ENCODE data around the gene HIBCH. TPM values are rescaled to one million over a fixed set of nuclear protein-coding genes. Genes with fewer than 3 reads are reported as not detected.
A peak's percentile ranks its signal among the peaks of the same experiment; 100 is the strongest.

HIBCH gene
- total and polyA plus RNA-seq, 9 of the 15 experiments (the other 6 are each of a cell fraction or from before 2014, with no cell fraction given) = 17.0 to 65.4 (median 28.3) TPM

DNA sequence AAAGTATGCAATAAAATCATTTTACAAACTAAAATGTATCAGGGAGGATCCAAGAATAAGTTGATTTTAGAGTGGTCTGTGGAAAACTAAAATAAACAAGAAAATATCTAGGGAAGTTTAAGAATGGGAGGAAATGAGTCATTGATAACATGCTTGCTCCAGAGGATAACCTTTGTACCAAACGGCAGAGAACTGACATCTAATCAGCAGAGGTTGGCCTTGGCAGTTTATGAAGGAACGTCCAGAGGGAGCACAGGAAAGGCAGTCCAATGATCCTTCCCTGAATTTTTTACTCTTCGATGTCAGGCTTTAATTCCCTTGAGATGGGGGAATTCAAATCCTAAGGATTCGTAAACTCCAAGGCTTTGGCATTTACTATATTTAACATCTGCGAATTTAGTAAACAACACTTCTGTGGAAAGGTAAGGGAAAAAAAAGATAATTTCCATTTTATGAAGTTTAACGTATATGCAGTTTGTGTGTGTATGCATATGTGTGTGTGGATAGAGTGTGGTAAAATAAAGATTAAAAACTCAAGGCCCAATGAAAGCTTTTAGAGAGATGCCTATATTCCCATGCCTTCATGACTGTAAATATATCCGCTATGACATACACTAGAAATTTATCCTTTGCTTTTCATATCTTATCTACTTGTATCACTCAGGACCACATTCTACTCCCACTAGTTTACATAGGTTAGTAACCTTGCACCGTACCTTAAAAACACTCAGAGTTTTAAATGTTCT is 15.0 kb upstream of the HIBCH start (continued):
- TF ChIP-seq, protein P1, sequence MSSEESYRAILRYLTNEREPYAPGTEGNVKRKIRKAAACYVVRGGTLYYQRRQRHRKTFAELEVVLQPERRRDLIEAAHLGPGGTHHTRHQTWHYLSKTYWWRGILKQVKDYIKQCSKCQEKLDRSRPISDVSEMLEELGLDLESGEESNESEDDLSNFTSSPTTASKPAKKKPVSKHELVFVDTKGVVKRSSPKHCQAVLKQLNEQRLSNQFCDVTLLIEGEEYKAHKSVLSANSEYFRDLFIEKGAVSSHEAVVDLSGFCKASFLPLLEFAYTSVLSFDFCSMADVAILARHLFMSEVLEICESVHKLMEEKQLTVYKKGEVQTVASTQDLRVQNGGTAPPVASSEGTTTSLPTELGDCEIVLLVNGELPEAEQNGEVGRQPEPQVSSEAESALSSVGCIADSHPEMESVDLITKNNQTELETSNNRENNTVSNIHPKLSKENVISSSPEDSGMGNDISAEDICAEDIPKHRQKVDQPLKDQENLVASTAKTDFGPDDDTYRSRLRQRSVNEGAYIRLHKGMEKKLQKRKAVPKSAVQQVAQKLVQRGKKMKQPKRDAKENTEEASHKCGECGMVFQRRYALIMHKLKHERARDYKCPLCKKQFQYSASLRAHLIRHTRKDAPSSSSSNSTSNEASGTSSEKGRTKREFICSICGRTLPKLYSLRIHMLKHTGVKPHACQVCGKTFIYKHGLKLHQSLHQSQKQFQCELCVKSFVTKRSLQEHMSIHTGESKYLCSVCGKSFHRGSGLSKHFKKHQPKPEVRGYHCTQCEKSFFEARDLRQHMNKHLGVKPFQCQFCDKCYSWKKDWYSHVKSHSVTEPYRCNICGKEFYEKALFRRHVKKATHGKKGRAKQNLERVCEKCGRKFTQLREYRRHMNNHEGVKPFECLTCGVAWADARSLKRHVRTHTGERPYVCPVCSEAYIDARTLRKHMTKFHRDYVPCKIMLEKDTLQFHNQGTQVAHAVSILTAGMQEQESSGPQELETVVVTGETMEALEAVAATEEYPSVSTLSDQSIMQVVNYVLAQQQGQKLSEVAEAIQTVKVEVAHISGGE (CRISPR knock-in tag; IDR thresholded peaks at IDR 0.05) = no peak
- TF ChIP-seq, protein P2, sequence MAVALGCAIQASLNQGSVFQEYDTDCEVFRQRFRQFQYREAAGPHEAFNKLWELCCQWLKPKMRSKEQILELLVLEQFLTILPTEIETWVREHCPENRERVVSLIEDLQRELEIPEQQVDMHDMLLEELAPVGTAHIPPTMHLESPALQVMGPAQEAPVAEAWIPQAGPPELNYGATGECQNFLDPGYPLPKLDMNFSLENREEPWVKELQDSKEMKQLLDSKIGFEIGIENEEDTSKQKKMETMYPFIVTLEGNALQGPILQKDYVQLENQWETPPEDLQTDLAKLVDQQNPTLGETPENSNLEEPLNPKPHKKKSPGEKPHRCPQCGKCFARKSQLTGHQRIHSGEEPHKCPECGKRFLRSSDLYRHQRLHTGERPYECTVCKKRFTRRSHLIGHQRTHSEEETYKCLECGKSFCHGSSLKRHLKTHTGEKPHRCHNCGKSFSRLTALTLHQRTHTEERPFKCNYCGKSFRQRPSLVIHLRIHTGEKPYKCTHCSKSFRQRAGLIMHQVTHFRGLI (CRISPR knock-in tag; IDR thresholded peaks at IDR 0.05) = no peak
- TF ChIP-seq ZKSCAN8 (CRISPR knock-in tag; IDR thresholded peaks at IDR 0.05) (no peak), SMAD2 (IDR thresholded peaks at IDR 0.05; ENCODE audit: low read depth, low read length) (no peak), SMARCA4 (IDR thresholded peaks at IDR 0.05) (peak; percentile 82), STAG1 (CRISPR knock-in tag; IDR thresholded peaks at IDR 0.05; ENCODE audit: borderline replicate concordance) (no peak), TBL1XR1 (IDR thresholded peaks at IDR 0.05; ENCODE audit: low read length in 2 of 2) (peak in 1 of 2 experiments; percentile 29; a peak in 1 of 4 replicates), LCOR (CRISPR knock-in tag; IDR thresholded peaks at IDR 0.05) (no peak), MCM3 (IDR thresholded peaks at IDR 0.05) (no peak), DPF2 (IDR thresholded peaks at IDR 0.05) (peak; percentile 74), KDM1A (IDR thresholded peaks at IDR 0.05) (0 out of 4 replicates have a peak, but pooled peaks have one; percentile 38 to 45), ZNF316 (IDR thresholded peaks at IDR 0.05) (no peak), YBX1 (IDR thresholded peaks at IDR 0.05) (no peak), FOSL1 (tag; conservative IDR thresholded peaks at IDR 0.05) (peak; percentile 87), ZEB2 (IDR thresholded peaks at IDR 0.05) (peak; percentile 53; the same call in 1 of the 2 replicates), ETV1 (tag; conservative IDR thresholded peaks at IDR 0.05; ENCODE audit: low read depth) (peak; percentile 35; the same call in 1 of the 2 replicates), FOS (IDR thresholded peaks at IDR 0.05; ENCODE audit: extremely low read depth, insufficient read length) (peak; percentile 21)
- TF ChIP-seq, protein P3, sequence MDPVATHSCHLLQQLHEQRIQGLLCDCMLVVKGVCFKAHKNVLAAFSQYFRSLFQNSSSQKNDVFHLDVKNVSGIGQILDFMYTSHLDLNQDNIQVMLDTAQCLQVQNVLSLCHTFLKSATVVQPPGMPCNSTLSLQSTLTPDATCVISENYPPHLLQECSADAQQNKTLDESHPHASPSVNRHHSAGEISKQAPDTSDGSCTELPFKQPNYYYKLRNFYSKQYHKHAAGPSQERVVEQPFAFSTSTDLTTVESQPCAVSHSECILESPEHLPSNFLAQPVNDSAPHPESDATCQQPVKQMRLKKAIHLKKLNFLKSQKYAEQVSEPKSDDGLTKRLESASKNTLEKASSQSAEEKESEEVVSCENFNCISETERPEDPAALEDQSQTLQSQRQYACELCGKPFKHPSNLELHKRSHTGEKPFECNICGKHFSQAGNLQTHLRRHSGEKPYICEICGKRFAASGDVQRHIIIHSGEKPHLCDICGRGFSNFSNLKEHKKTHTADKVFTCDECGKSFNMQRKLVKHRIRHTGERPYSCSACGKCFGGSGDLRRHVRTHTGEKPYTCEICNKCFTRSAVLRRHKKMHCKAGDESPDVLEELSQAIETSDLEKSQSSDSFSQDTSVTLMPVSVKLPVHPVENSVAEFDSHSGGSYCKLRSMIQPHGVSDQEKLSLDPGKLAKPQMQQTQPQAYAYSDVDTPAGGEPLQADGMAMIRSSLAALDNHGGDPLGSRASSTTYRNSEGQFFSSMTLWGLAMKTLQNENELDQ (CRISPR knock-in tag; IDR thresholded peaks at IDR 0.05; ENCODE audit: borderline replicate concordance) = no peak
- TF ChIP-seq, protein P4, sequence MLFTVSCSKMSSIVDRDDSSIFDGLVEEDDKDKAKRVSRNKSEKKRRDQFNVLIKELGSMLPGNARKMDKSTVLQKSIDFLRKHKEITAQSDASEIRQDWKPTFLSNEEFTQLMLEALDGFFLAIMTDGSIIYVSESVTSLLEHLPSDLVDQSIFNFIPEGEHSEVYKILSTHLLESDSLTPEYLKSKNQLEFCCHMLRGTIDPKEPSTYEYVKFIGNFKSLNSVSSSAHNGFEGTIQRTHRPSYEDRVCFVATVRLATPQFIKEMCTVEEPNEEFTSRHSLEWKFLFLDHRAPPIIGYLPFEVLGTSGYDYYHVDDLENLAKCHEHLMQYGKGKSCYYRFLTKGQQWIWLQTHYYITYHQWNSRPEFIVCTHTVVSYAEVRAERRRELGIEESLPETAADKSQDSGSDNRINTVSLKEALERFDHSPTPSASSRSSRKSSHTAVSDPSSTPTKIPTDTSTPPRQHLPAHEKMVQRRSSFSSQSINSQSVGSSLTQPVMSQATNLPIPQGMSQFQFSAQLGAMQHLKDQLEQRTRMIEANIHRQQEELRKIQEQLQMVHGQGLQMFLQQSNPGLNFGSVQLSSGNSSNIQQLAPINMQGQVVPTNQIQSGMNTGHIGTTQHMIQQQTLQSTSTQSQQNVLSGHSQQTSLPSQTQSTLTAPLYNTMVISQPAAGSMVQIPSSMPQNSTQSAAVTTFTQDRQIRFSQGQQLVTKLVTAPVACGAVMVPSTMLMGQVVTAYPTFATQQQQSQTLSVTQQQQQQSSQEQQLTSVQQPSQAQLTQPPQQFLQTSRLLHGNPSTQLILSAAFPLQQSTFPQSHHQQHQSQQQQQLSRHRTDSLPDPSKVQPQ (CRISPR knock-in tag; IDR thresholded peaks at IDR 0.05; ENCODE audit: borderline replicate concordance) = no peak

Data from K562 (cell line).